OCI-LY7 (cell line): ENCODE results near the gene ZFYVE28.

Experiments used
- CTCF ChIP-seq: fragments of 200-600 bp; sonication (generic); conservative IDR thresholded peaks from 2 replicates; pipeline ENCODE4 v1.5.1; 2014; ENCODE audit warnings: mild to moderate bottlenecking, antibody characterized with exemption, low read length, moderate library complexity, mixed read lengths
- EZH2phosphoT487 ChIP-seq: fragments of 200-600 bp; sonication (generic); IDR thresholded peaks from 2 replicates; pipeline ENCODE4 v1.6.1; 2018; ENCODE audit warnings: low read depth, borderline replicate concordance, mild to moderate bottlenecking, mixed run types, antibody characterized with exemption, low read length, moderate library complexity, mixed read lengths

- no peak for TF ChIP-seq CTCF
- no peak for TF ChIP-seq EZH2phosphoT487
Measured at GRCh38 chr4:2347190-2347589, 71.3 kb downstream of the ZFYVE28 start.
